GM19452 (cell line): ENCODE results near the gene BCLAF3.

Experiments used
- ATAC-seq: cut with Tn5 transposase; IDR thresholded peaks from one replicate; pipeline ENCODE4 v1.9.1; 2021; ENCODE audit not compliant: unreplicated experiment

The BCLAF3 gene

GRCh38 chrX:19968276-19968675 lies 22.6 kb downstream of the BCLAF3 start:
- ATAC-seq = no peak

DNA sequence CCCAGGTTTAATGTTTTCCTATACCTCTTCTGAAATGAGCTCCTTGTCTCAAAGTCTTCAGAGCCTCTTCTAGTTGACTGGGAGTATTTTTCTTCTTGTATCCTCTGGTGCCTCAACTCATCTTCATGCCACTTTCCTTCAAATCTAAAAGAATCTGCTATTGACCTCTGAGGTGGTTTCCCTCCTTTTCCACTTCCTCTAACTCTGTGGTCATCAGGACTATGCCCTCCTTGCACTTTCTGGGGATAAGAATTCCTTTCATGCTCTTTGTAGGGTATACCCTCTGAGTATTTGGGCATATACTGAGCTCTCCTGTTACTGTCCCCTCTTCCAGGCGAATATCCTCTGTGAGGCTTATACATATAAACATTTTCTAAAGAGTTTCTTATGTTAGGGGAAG lies 24.8 kb downstream of the BCLAF3 start:
- no peak for ATAC-seq

DNA sequence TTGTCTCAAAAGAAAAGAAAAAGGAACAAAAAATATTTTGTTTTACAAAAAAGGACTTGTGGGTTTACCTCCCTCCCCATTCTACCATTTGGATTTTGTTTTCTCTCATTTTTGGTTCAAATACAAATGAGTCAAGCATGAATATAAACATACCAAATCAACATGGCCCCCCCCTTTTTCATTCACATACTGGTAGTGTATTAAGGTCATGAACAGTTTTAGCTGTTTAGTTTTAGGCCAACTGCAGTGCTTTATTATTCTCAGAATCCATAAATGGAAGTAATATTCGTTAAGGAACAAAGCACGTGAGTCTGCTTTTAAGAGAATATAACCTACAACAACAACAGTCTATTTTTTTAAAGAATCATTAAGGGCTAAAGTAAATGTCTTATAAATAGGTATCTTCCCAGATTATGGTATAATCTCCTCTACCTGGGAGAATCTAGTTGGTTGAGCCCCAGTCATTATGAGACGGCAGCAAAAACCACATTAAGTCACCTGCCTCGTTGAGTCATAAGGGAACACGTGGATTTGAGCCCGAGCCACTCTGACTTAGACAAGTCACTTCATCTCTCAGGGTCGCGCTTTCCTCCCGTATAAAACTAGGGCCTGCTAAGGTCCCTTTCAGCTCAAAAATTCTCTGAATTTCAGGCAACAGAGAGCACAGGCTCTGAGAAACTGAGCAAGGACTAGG lies 26.7 kb downstream of the BCLAF3 start:
- ATAC-seq = no peak

- ATAC-seq = no peak
Measured at GRCh38 chrX:19960913-19961312, 29.9 kb downstream of the BCLAF3 start.

DNA sequence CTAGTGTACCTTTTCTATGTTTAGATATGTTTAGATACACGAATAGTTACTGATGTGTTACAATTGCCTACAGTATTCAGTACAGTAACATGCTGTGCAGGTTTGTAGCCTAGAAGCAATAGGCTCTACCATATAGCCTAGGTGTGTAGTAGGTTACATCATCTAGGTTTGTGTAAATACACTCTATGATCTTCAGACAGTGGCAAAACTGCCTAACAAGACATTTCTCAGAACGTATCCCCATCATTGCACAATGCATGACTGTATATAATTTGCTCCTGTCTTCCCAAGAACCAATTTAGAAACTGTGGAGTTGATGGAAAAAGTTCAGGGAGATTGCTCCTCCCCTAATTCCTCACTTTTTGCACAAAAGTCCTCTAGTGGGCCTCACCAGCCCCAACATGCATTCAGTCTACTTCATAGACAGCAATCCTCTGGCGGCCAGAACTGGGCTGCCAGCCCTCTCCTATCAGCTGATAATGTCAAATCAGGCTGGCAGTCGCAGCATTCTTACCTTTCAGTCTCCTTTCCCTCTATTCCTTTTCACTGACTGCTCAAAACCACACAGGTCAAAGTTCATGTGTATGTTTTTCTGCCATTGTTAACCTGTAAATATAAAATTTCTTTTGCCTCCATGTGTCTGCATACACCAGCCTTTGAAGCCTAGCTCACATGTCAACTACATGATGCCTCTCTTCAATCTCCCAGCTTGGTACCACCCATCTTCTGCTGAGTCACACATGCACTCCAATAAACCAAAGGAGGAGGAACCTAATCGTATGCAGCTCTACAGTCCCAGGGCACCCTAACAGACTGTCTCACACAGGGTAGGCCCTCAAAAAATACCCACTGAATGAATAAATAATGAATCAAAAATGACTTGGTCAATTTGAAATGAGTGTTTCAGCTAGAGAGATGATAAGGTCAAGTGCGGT lies 32.0 kb downstream of the BCLAF3 start:
- no peak for ATAC-seq

GRCh38 chrX:19956923-19957322 lies 33.9 kb downstream of the BCLAF3 start:
- no peak for ATAC-seq

DNA sequence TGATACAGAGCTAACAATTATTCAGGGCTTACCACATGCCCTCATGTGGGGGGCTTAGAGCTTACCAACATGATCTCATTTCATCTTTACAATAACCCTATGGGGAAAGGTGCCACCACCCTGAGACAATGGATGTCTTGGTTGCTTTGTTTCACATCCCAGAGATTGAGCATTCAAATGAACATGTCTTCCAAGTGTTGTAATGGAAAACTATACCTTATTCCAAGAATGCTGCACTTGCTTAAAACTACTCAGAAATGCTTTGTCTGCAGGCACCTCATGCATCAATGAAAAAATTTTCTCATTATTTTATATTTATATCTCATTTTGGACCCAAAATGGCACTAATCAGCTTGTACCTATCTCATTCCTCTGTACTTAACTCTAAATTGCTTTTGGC lies 34.6 kb downstream of the BCLAF3 start:
- ATAC-seq = no peak

GRCh38 chrX:19955306-19955705 lies 35.6 kb downstream of the BCLAF3 start:
- ATAC-seq = no peak

DNA sequence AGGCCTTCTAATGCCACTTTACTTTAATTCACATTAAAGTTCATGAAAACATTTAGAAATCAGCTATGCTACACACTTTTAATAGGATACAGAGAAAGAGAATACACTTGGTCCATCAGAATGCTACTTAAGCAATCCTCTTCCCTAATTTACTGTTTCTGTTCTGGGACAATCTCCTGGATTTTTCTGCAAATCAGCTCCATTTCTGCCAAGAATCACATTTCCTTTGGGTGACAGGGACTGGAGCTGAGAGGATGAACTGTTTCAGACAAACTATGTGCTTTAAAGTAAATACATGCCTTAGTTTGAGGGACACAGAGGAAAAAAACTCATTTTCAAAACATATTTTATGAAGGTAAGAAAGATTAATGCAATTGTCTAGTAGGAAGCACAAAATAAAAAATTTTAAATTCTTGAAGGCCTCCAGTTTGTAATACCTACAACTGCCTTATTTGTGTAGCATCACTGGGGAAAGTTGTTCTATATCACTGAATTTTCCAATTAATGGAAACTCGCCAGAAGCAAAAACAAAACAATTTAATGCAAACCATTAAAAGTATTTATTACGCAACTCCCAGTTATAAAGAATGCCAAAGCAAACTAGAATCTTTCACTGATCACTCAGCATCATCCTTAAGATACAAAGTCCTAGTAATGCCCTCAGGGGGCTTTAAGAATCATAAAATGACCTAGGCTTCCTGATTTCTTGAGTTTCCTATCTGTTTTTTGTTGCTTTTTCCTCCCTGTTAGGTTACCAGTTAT lies 36.3 kb downstream of the BCLAF3 start:
- ATAC-seq = no peak

DNA sequence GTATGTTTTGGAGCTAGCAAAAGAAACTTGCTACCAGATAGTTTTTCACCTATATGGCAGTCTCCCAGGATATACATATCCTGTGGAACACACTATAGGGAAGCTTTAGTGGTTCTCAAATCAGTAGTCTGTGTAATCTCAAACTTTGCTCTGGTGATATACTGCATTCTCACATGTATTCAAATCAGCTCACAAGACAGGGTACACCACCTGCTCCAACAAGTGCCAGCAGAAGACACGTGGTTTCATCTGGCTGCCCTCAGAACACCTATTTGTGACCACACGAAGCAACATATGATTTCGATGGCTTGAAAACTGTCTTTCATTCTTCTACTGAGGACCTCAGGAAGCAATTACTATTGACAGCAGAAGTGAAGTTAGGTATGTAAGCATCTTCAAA lies 37.7 kb downstream of the BCLAF3 start:
- ATAC-seq = no peak

GRCh38 chrX:19949340-19949739 lies 41.5 kb downstream of the BCLAF3 start:
- no peak for ATAC-seq

DNA sequence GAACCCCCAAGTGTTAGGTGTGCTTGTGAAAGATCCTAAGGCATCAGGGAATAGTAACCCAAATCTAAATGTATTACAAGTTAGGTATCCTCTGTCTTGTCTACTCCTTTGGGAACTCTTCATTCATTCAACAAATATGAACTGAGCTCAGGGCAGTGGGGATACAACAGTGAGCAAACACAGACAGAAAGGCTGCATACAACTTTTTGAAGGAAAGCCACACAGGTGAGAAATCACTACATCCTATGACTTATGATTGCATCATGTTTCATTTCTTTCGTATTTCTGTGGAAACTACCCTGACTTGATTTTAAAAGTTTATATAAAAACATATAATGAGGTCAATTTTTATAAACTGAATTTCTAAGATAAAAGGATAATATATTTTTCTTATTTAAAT lies 43.2 kb downstream of the BCLAF3 start:
- ATAC-seq = no peak
